Stimulated activated naive B cell treated with anti-CD40 and anti-IgM and Interleukin-4, amounts not matched to agents 10 μg/mL and 1 μg/mL and 100 μg/mL, for 72 hours (primary cell): Measurements from ENCODE around the gene ZNF107.
"Not testable (repeated sequence)": the region's sequence is repeated elsewhere in the genome, so short reads cannot be mapped to it uniquely, and the experiment has no call there.

Experiments used
- ATAC-seq, 2 donors: fragments of 150-1000 bp; cut with Tn5 transposase; replicated peaks; 2 replicates each; pipeline ENCODE4 v1.10.0; 2021; ENCODE audit warnings: moderate library complexity in 1 of 2
- DNase-seq: peaks from one replicate; pipeline ENCODE4 v3.0.0; 2021
- H3K27ac Mint-ChIP-seq: one replicate; pipeline ENCODE4 v1.8.0; 2022; ENCODE audit warnings: mild to moderate bottlenecking, mixed read lengths
- H3K27me3 Mint-ChIP-seq, 2 donors: one replicate each; pipeline ENCODE4 v1.8.0; 2022; ENCODE audit warnings: mixed read lengths in 2 of 2
- H3K36me3 Mint-ChIP-seq, 2 donors: one replicate each; pipeline ENCODE4 v1.8.0; 2022; ENCODE audit warnings: mixed read lengths in 2 of 2, mild to moderate bottlenecking in 1 of 2
- H3K4me1 Mint-ChIP-seq, 2 donors: one replicate each; pipeline ENCODE4 v1.8.0; 2022; ENCODE audit warnings: mixed read lengths in 2 of 2, mild to moderate bottlenecking in 1 of 2
- H3K4me3 Mint-ChIP-seq, 2 donors: one replicate each; pipeline ENCODE4 v1.8.0; 2022; ENCODE audit warnings: mild to moderate bottlenecking in 2 of 2, mixed read lengths in 2 of 2, moderate library complexity in 1 of 2
- H3K9me3 Mint-ChIP-seq, 2 donors: one replicate each; pipeline ENCODE4 v1.8.0; 2022; ENCODE audit warnings: mixed read lengths in 2 of 2, mild to moderate bottlenecking in 1 of 2

Gene ZNF107

GRCh38 chr7:64736575-64736974, 70.6 kb downstream of the ZNF107 start:
- Mint-ChIP-seq H3K27me3 (no peaks in the 10 kb centered on the region), H3K4me3 (no peak overlapping the region), H3K36me3 (no peaks in the 10 kb centered on the region), H3K27ac (no peak overlapping the region), H3K4me1 (no peaks in the 10 kb centered on the region), H3K9me3 (peaks cover 2 to 4% of the 10 kb centered on the region in 2 donors)
- DNase-seq = no peak
- ATAC-seq = no peak

GRCh38 chr7:64738403-64738802, 72.5 kb downstream of the ZNF107 start:
- H3K4me3 Mint-ChIP-seq, ATAC-seq, H3K27me3 Mint-ChIP-seq, H3K9me3 Mint-ChIP-seq, H3K36me3 Mint-ChIP-seq, H3K27ac Mint-ChIP-seq, H3K4me1 Mint-ChIP-seq, DNase-seq: not testable (repeated sequence)

DNA sequence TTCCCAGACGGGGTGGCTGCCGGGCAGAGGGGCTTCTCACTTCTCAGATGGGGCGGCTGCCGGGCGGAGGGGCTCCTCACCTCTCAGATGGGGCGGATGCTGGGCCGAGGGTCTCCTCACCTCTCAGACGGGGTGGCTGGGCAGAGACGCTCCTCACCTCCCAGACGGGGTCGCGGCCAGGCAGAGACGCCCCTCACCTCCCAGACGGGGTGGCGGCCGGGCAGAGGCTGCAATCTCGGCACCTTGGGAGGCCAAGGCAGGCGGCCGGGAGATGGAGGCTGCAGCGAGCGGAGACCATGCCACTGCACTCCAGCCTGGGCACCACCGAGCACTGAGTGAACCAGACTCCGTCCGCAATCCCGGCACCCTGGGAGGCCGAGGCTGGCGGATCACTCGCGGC, 73.0 kb downstream of the ZNF107 start:
- not testable (repeated sequence) for H3K36me3 Mint-ChIP-seq, H3K4me1 Mint-ChIP-seq, ATAC-seq, H3K4me3 Mint-ChIP-seq, H3K27me3 Mint-ChIP-seq, H3K27ac Mint-ChIP-seq, H3K9me3 Mint-ChIP-seq, DNase-seq

- DNase-seq = no peak
- Mint-ChIP-seq H3K27ac (no peak overlapping the region), H3K4me3 (no peak overlapping the region), H3K27me3 (no peaks in the 10 kb centered on the region), H3K4me1 (no peaks in the 10 kb centered on the region), H3K36me3 (no peaks in the 10 kb centered on the region), H3K9me3 (peaks cover 5 to 7% of the 10 kb centered on the region in 2 donors)
- no peak for ATAC-seq
These were observed 78.7 kb downstream of the ZNF107 start for GRCh38 chr7:64744680-64745079.

- H3K4me3 Mint-ChIP-seq = no peak overlapping the region
- no peak for ATAC-seq
These were observed 81.9 kb downstream of the ZNF107 start for GRCh38 chr7:64747802-64748201.

DNA sequence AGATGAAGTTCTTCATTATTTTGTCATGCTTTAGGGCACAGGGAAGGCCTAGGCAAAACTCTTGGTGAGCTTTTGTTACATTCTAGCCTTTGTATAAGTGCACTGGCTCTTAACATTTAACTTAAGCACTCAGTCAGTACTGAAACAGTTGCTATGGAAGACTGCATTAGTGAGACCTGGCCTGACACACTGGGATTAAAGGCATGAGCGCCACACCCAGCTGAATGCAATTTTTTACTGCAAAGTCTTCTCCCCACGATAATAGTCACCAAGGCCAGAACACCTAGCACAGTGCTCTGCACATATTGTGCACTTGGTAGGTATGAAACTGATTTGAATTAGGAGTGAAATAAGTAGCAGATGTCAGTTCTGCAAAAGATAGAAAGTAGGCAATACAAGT, 87.1 kb downstream of the ZNF107 start:
- H3K4me3 Mint-ChIP-seq = no peak overlapping the region
- no peak overlapping the region for H3K27ac Mint-ChIP-seq
- ATAC-seq (no peak), DNase-seq (no peak)
- H3K9me3 Mint-ChIP-seq = peaks cover 0 to 1% of the 10 kb centered on the region in 2 donors
- H3K4me1 Mint-ChIP-seq = no peaks in the 10 kb centered on the region
- no peaks in the 10 kb centered on the region for H3K27me3 Mint-ChIP-seq
- H3K36me3 Mint-ChIP-seq = no peaks in the 10 kb centered on the region

More at GRCh38 chr7:64747802-64748201, 81.9 kb downstream of the ZNF107 start:
- no peak for DNase-seq
- Mint-ChIP-seq H3K27ac (no peak overlapping the region), H3K4me1 (no peaks in the 10 kb centered on the region), H3K36me3 (no peaks in the 10 kb centered on the region), H3K9me3 (peaks cover 5 to 7% of the 10 kb centered on the region in 2 donors), H3K27me3 (no peaks in the 10 kb centered on the region)

DNA sequence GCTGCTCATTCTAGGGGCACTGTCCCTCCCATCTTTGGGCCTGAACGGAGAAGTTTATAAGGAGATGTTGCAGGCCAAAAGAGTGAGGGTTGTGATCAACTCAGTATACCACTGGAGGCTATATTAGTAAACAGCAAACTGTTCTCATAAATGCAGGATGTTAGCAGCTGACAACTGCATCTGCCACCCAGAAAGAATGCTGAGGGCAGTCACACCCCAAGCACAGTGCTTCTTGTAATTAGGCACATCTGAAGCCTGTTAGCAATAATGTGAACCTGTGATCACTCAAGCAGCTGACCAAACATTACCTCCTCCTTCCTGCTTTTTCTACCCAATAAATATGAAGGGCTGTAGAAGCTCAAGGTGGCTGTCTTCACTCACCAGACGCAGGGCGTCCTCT, 89.9 kb downstream of the ZNF107 start:
- ATAC-seq (no peak), DNase-seq (no peak)
- H3K27ac Mint-ChIP-seq = no peak overlapping the region
- no peaks in the 10 kb centered on the region for H3K4me1 Mint-ChIP-seq
- H3K27me3 Mint-ChIP-seq = no peaks in the 10 kb centered on the region
- no peak overlapping the region for H3K4me3 Mint-ChIP-seq
- no peaks in the 10 kb centered on the region for H3K36me3 Mint-ChIP-seq
- no peaks in the 10 kb centered on the region for H3K9me3 Mint-ChIP-seq

DNA sequence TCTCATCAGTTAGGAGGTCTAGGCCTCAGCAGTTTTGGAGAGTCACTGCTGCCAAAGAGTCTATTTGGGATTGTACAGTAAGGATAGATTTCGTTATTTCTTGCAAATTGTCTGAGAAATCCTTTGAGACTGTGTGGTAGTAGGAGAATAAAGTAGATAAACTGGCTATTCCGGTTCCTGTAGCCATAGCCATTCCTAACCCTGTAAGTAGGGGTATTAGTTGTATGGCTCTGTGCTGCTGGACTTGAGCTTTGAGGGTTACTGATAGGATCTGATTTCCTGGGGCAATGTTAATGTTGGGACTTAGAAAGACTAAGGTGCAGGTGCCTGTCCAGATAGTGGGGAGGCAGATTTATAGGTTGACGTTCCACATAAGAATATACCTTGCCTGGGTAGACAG, 92.2 kb downstream of the ZNF107 start:
- Mint-ChIP-seq H3K4me1 (no peaks in the 10 kb centered on the region), H3K4me3 (no peak overlapping the region), H3K36me3 (no peaks in the 10 kb centered on the region), H3K27me3 (no peaks in the 10 kb centered on the region), H3K27ac (no peak overlapping the region), H3K9me3 (no peaks in the 10 kb centered on the region)
- no peak for ATAC-seq
- DNase-seq = no peak
